ENCODE measurements around the gene TTC28. TPM values are rescaled to one million over a fixed set of nuclear protein-coding genes. Genes with fewer than 3 reads are reported as not detected.
"Not testable (repeated sequence)": the region's sequence is repeated elsewhere in the genome, so short reads cannot be mapped to it uniquely, and the experiment has no call there.

TTC28 gene
- polyA plus RNA-seq, 1 donor from 2014 or later: 14.8 TPM

DNA sequence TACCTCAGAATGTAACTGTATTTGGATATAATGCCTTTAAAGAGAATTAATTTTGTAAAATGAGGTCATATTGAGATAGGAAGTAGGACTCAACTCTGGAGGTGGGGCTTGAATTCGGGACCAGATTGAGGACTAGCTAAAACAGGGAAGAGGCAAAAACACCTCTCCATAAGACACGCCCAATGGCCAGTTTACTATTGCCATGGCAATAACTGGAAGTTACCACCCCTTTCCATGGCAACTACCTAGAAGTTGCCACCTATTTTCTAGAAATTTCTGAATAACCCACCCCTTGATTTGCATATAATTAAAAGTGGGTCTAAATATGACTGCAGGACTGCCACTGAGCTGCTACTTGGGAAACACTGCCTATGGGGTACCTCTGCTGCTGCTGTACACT, 206.4 kb downstream of the TTC28 start:
- H3F3A ChIP-seq (ENCODE audit: insufficient read depth, low read length, poor library complexity, severe bottlenecking): no peaks in the 10 kb centered on the region
- H3K4me3 ChIP-seq (ENCODE audit: low read length): no peak overlapping the region
- no peak overlapping the region for H3K9ac ChIP-seq (ENCODE audit: low read length)
- no peaks in the 10 kb centered on the region for H3K9me2 ChIP-seq (ENCODE audit: insufficient read depth, low read length)
- H3K27me3 ChIP-seq (ENCODE audit: insufficient read depth, low read depth, low read length): no peaks in the 10 kb centered on the region
- H3K9me3 ChIP-seq (ENCODE audit: low read length): no peaks in the 10 kb centered on the region
- peaks cover 18% of the 10 kb centered on the region for H3K79me2 ChIP-seq (replicated peaks; ENCODE audit: insufficient read depth, low read length)
- no peak overlapping the region for H3K4me2 ChIP-seq (ENCODE audit: low read length)
- no peak overlapping the region for H3K27ac ChIP-seq (ENCODE audit: low read length)
- no peaks in the 10 kb centered on the region for H4K20me1 ChIP-seq (ENCODE audit: insufficient read depth)
- H3K36me3 ChIP-seq (ENCODE audit: insufficient read depth, low read length): no peaks in the 10 kb centered on the region
- no peak overlapping the region for H2AFZ ChIP-seq (ENCODE audit: low read depth, low read length)
- TF ChIP-seq TAF1 (IDR thresholded peaks at IDR 0.05; ENCODE audit: low read depth) (no peak), MXI1 (conservative IDR thresholded peaks at IDR 0.05; ENCODE audit: poor library complexity, severe bottlenecking) (no peak), POLR2AphosphoS5 (IDR thresholded peaks at IDR 0.05) (no peak), RAD21 (conservative IDR thresholded peaks at IDR 0.05) (no peak), SMC3 (conservative IDR thresholded peaks at IDR 0.05; ENCODE audit: poor library complexity) (no peak), EZH2 (IDR thresholded peaks at IDR 0.05; ENCODE audit: borderline replicate concordance, insufficient read depth, low read length, poor library complexity, severe bottlenecking) (no peak), EP300 (conservative IDR thresholded peaks at IDR 0.05; ENCODE audit: poor library complexity, severe bottlenecking) (no peak), REST (IDR thresholded peaks at IDR 0.05; ENCODE audit: borderline replicate concordance) (no peak)
- TF ChIP-seq, protein P1, sequence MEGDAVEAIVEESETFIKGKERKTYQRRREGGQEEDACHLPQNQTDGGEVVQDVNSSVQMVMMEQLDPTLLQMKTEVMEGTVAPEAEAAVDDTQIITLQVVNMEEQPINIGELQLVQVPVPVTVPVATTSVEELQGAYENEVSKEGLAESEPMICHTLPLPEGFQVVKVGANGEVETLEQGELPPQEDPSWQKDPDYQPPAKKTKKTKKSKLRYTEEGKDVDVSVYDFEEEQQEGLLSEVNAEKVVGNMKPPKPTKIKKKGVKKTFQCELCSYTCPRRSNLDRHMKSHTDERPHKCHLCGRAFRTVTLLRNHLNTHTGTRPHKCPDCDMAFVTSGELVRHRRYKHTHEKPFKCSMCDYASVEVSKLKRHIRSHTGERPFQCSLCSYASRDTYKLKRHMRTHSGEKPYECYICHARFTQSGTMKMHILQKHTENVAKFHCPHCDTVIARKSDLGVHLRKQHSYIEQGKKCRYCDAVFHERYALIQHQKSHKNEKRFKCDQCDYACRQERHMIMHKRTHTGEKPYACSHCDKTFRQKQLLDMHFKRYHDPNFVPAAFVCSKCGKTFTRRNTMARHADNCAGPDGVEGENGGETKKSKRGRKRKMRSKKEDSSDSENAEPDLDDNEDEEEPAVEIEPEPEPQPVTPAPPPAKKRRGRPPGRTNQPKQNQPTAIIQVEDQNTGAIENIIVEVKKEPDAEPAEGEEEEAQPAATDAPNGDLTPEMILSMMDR (IDR thresholded peaks at IDR 0.05; ENCODE audit: poor library complexity, severe bottlenecking): no peak

DNA sequence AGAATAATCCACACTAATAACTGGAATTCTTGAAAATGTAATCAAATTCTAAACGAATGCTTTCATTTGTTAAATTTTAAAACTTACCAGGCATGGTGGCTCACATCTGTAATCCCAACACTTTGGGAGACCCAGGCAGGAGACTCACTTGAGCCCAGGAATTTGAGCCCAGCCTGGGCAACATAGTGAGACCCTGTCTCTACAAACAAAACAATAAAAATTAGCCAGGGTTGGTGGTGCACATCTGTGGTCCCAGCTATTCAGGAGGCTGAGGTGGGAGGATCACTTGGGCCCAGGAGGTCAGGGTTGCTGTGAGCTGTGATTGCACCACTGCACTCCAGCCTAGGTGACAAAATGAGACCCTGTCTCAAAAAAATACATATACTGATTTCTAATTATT, 212.6 kb downstream of the TTC28 start:
- H3K9me2 ChIP-seq (ENCODE audit: insufficient read depth, low read length); H3K27ac ChIP-seq (ENCODE audit: low read length); H3K9me3 ChIP-seq (ENCODE audit: low read length); H3K36me3 ChIP-seq (ENCODE audit: insufficient read depth, low read length); H4K20me1 ChIP-seq (ENCODE audit: insufficient read depth); H3K4me3 ChIP-seq (ENCODE audit: low read length); H3K27me3 ChIP-seq (ENCODE audit: insufficient read depth, low read depth, low read length); H3K79me2 ChIP-seq (replicated peaks; ENCODE audit: insufficient read depth, low read length); H3K4me2 ChIP-seq (ENCODE audit: low read length); H2AFZ ChIP-seq (ENCODE audit: low read depth, low read length); H3K9ac ChIP-seq (ENCODE audit: low read length); H3F3A ChIP-seq (ENCODE audit: insufficient read depth, low read length, poor library complexity, severe bottlenecking): not testable (repeated sequence)

GRCh38 chr22:28466399-28466798, 213.2 kb downstream of the TTC28 start:
- TF ChIP-seq POLR2AphosphoS5 (IDR thresholded peaks at IDR 0.05) (no peak), REST (IDR thresholded peaks at IDR 0.05; ENCODE audit: borderline replicate concordance) (no peak), MXI1 (conservative IDR thresholded peaks at IDR 0.05; ENCODE audit: poor library complexity, severe bottlenecking) (no peak), SMC3 (conservative IDR thresholded peaks at IDR 0.05; ENCODE audit: poor library complexity) (no peak), EP300 (conservative IDR thresholded peaks at IDR 0.05; ENCODE audit: poor library complexity, severe bottlenecking) (no peak), RAD21 (conservative IDR thresholded peaks at IDR 0.05) (no peak), TAF1 (IDR thresholded peaks at IDR 0.05; ENCODE audit: low read depth) (no peak), EZH2 (IDR thresholded peaks at IDR 0.05; ENCODE audit: borderline replicate concordance, insufficient read depth, low read length, poor library complexity, severe bottlenecking) (no peak)
- TF ChIP-seq, protein P1 (IDR thresholded peaks at IDR 0.05; ENCODE audit: poor library complexity, severe bottlenecking): no peak
- Histone ChIP-seq H3K27ac (ENCODE audit: low read length) (no peak overlapping the region), H4K20me1 (ENCODE audit: insufficient read depth) (no peaks in the 10 kb centered on the region), H3K9ac (ENCODE audit: low read length) (no peak overlapping the region), H2AFZ (ENCODE audit: low read depth, low read length) (no peak overlapping the region), H3F3A (ENCODE audit: insufficient read depth, low read length, poor library complexity, severe bottlenecking) (no peaks in the 10 kb centered on the region), H3K27me3 (ENCODE audit: insufficient read depth, low read depth, low read length) (no peaks in the 10 kb centered on the region), H3K4me2 (ENCODE audit: low read length) (no peak overlapping the region), H3K79me2 (replicated peaks; ENCODE audit: insufficient read depth, low read length) (peaks cover 4% of the 10 kb centered on the region), H3K9me3 (ENCODE audit: low read length) (no peaks in the 10 kb centered on the region), H3K9me2 (ENCODE audit: insufficient read depth, low read length) (no peaks in the 10 kb centered on the region), H3K4me3 (ENCODE audit: low read length) (no peak overlapping the region), H3K36me3 (ENCODE audit: insufficient read depth, low read length) (no peaks in the 10 kb centered on the region)

Data from neural cell (in vitro differentiated cells).